ENCODE results near the gene TSTD2. TPM values are rescaled to one million over a fixed set of nuclear protein-coding genes. Genes with fewer than 3 reads are reported as not detected.
"Not testable (repeated sequence)": the region's sequence is repeated elsewhere in the genome, so short reads cannot be mapped to it uniquely, and the experiment has no call there.

TSTD2 gene
- total RNA-seq, 1 donor from 2014 or later = 60.9 TPM

GRCh38 chr9:97627624-97628023 lies 5.5 kb downstream of the TSTD2 start:
- DNase-seq = no peak
- no peaks in the 10 kb centered on the region for H3K27me3 Mint-ChIP-seq (ENCODE audit: unreplicated experiment)
- no peak for TF ChIP-seq CTCF (IDR thresholded peaks at IDR 0.05; ENCODE audit: partially characterized antibody, unreplicated experiment)
- peaks cover 12% of the 10 kb centered on the region for H3K4me1 Mint-ChIP-seq (ENCODE audit: low read depth, unreplicated experiment)
- H3K36me3 Mint-ChIP-seq (ENCODE audit: unreplicated experiment) = peaks cover 16% of the 10 kb centered on the region
- H3K4me3 Mint-ChIP-seq (ENCODE audit: unreplicated experiment) = no peak overlapping the region
- no peak overlapping the region for H3K27ac Mint-ChIP-seq (ENCODE audit: unreplicated experiment)
- H3K9me3 Mint-ChIP-seq (ENCODE audit: unreplicated experiment) = peaks cover 9% of the 10 kb centered on the region

- no peak overlapping the region for H3K27ac Mint-ChIP-seq (ENCODE audit: unreplicated experiment)
- no peak overlapping the region for H3K4me3 Mint-ChIP-seq (ENCODE audit: unreplicated experiment)
- H3K9me3 Mint-ChIP-seq (ENCODE audit: unreplicated experiment) = peaks cover 2% of the 10 kb centered on the region
- no peak for TF ChIP-seq CTCF (IDR thresholded peaks at IDR 0.05; ENCODE audit: partially characterized antibody, unreplicated experiment)
- H3K4me1 Mint-ChIP-seq (ENCODE audit: low read depth, unreplicated experiment) = peaks cover 7% of the 10 kb centered on the region
- no peaks in the 10 kb centered on the region for H3K27me3 Mint-ChIP-seq (ENCODE audit: unreplicated experiment)
- peaks cover 35% of the 10 kb centered on the region for H3K36me3 Mint-ChIP-seq (ENCODE audit: unreplicated experiment)
- DNase-seq = no peak
Observed at GRCh38 chr9:97625620-97626019, 7.5 kb downstream of the TSTD2 start.

- Mint-ChIP-seq H3K27me3 (ENCODE audit: unreplicated experiment) (no peaks in the 10 kb centered on the region), H3K4me3 (ENCODE audit: unreplicated experiment) (no peak overlapping the region), H3K27ac (ENCODE audit: unreplicated experiment) (no peak overlapping the region), H3K4me1 (ENCODE audit: low read depth, unreplicated experiment) (peaks cover 4% of the 10 kb centered on the region), H3K9me3 (ENCODE audit: unreplicated experiment) (peaks cover 5% of the 10 kb centered on the region), H3K36me3 (ENCODE audit: unreplicated experiment) (peaks cover 41% of the 10 kb centered on the region)
- TF ChIP-seq CTCF (IDR thresholded peaks at IDR 0.05; ENCODE audit: partially characterized antibody, unreplicated experiment) = no peak
- no peak for DNase-seq
Observed at GRCh38 chr9:97623946-97624345, 9.2 kb downstream of the TSTD2 start.

GRCh38 chr9:97622483-97622882 lies 10.7 kb downstream of the TSTD2 start:
- H3K36me3 Mint-ChIP-seq (ENCODE audit: unreplicated experiment) = peaks cover 41% of the 10 kb centered on the region
- DNase-seq; H3K27ac Mint-ChIP-seq (ENCODE audit: unreplicated experiment); H3K4me1 Mint-ChIP-seq (ENCODE audit: low read depth, unreplicated experiment); H3K4me3 Mint-ChIP-seq (ENCODE audit: unreplicated experiment); H3K9me3 Mint-ChIP-seq (ENCODE audit: unreplicated experiment); H3K27me3 Mint-ChIP-seq (ENCODE audit: unreplicated experiment): not testable (repeated sequence)

- DNase-seq; H3K27ac Mint-ChIP-seq (ENCODE audit: unreplicated experiment); H3K27me3 Mint-ChIP-seq (ENCODE audit: unreplicated experiment); H3K9me3 Mint-ChIP-seq (ENCODE audit: unreplicated experiment); H3K4me3 Mint-ChIP-seq (ENCODE audit: unreplicated experiment); H3K4me1 Mint-ChIP-seq (ENCODE audit: low read depth, unreplicated experiment): not testable (repeated sequence)
- H3K36me3 Mint-ChIP-seq (ENCODE audit: unreplicated experiment) = peaks cover 41% of the 10 kb centered on the region
Observed at GRCh38 chr9:97620063-97620462, 13.1 kb downstream of the TSTD2 start.

GRCh38 chr9:97617939-97618416 lies 15.2 kb downstream of the TSTD2 start:
- no peak overlapping the region for H3K27ac Mint-ChIP-seq (ENCODE audit: unreplicated experiment)
- peaks cover 4% of the 10 kb centered on the region for H3K9me3 Mint-ChIP-seq (ENCODE audit: unreplicated experiment)
- no peaks in the 10 kb centered on the region for H3K4me1 Mint-ChIP-seq (ENCODE audit: low read depth, unreplicated experiment)
- TF ChIP-seq CTCF (IDR thresholded peaks at IDR 0.05; ENCODE audit: partially characterized antibody, unreplicated experiment) = no peak
- H3K4me3 Mint-ChIP-seq (ENCODE audit: unreplicated experiment) = no peak overlapping the region
- H3K36me3 Mint-ChIP-seq (ENCODE audit: unreplicated experiment) = peaks cover 27% of the 10 kb centered on the region
- H3K27me3 Mint-ChIP-seq (ENCODE audit: unreplicated experiment) = no peaks in the 10 kb centered on the region
- no peak for DNase-seq

Data from glutamatergic neuron (in vitro differentiated cells).